Sigmoid colon (tissue), 7 donors: ENCODE results near the gene OLFM3. TPM values are rescaled to one million over a fixed set of nuclear protein-coding genes. Genes with fewer than 3 reads are reported as not detected.

ENCODE experiments used
- DNase-seq: peaks from one replicate; pipeline ENCODE4 v3.0.0-alpha.2; 2019
- H3K27ac ChIP-seq, 4 donors: fragments of 200-600 bp; sonication (generic); one replicate each; pipeline ENCODE4 v1.5.1; 2016 to 2019; ENCODE audit warnings: mild to moderate bottlenecking in 1 of 4
- H3K27me3 ChIP-seq, 3 donors: fragments of 200-600 bp; sonication (generic); one replicate each; pipeline ENCODE4 v1.5.1; 2019; ENCODE audit warnings: mild to moderate bottlenecking in 1 of 3
- H3K36me3 ChIP-seq, 4 donors: fragments of 200-600 bp; sonication (generic); one replicate each; pipeline ENCODE4 v1.5.1; 2016 to 2019
- H3K4me1 ChIP-seq, 4 donors: fragments of 200-600 bp; sonication (generic); one replicate each; pipeline ENCODE4 v1.5.1; 2017 to 2019
- H3K4me3 ChIP-seq, 4 donors: fragments of 200-600 bp; sonication (generic); one replicate each; pipeline ENCODE4 v1.5.1; 2017 to 2019; ENCODE audit warnings: mild to moderate bottlenecking in 2 of 4, moderate library complexity in 1 of 4
- H3K9me3 ChIP-seq, 4 donors: fragments of 200-600 bp in 3 of 4; sonication (generic) in 3 of 4; one replicate each; pipeline versions ENCODE4 v1.5.1 to v1.6.1; 2013 to 2019
- CTCF ChIP-seq, 4 experiments: fragments of 450-650 bp in 3 of 4; fragments of 200-600 bp in 1 of 4; IDR thresholded peaks; one replicate each; pipeline ENCODE4 v1.5.1; 2016 to 2019; ENCODE audit warnings: antibody characterized with exemption in 4 of 4, mild to moderate bottlenecking in 3 of 4, moderate library complexity in 2 of 4
- EP300 ChIP-seq, 4 donors: sonication (generic); formaldehyde crosslinking; IDR thresholded peaks; one replicate each; pipeline ENCODE4 v1.6.1; 2017; ENCODE audit warnings: antibody characterized with exemption in 4 of 4
- POLR2A ChIP-seq, 2 donors: fragments of 450-650 bp; IDR thresholded peaks; one replicate each; pipeline ENCODE4 v1.6.1; 2016; ENCODE audit warnings: antibody characterized with exemption in 2 of 2, mild to moderate bottlenecking in 2 of 2, moderate library complexity in 2 of 2
- POLR2AphosphoS5 ChIP-seq, 4 donors: sonication (generic); formaldehyde crosslinking; IDR thresholded peaks; one replicate each; pipeline ENCODE4 v1.6.1; 2017; ENCODE audit warnings: antibody characterized with exemption in 4 of 4
- WGBS, 2 donors: extraction: QIAGEN DNeasy Blood & Tissue Kit; methylation state at CpG; one replicate each; pipeline ENCODE4 v1.1.7; 2013; 5-methylcytosine and 5-hydroxymethylcytosine counted together
- intact Hi-C: fragments of 100-400 bp; cut with DNase I; formaldehyde crosslinking; loops from one replicate; pipeline ENCODE4 v1.15.1; 2023
- polyA plus RNA-seq, 3 donors: library from polyadenylated mRNA; stranded (reverse); fragments of 200-250 nt; gene quantifications; one replicate each; pipeline ENCODE4 v1.2.3, GENCODE V29; 2013
- total RNA-seq, 4 donors: library from RNA; depleted of rRNA; stranded (reverse); fragments of >200 nt; gene quantifications; one replicate each; pipeline ENCODE4 v1.1.0, GENCODE V29; 2016
- donor health status: healthy with polysubstance abuse.
- donor health status: Bipolar disorder and iron deficiency.
- donor health status: healthy.

The OLFM3 gene
- total and polyA plus RNA-seq, 7 donors = 0.44 to 2.1 (median 1.1) TPM; not detected in 2

GRCh38 chr1:101957771-101958170 lies 39.0 kb downstream of the OLFM3 start:
- no peak for DNase-seq
- Histone ChIP-seq H3K27ac (no peak overlapping the region), H3K36me3 (no peaks in the 10 kb centered on the region), H3K9me3 (no peaks in the 10 kb centered on the region), H3K4me3 (no peak overlapping the region), H3K27me3 (no peaks in the 10 kb centered on the region), H3K4me1 (no peaks in the 10 kb centered on the region)
- TF ChIP-seq POLR2A (IDR thresholded peaks at IDR 0.05) (no peak), CTCF (IDR thresholded peaks at IDR 0.05) (no peak), EP300 (IDR thresholded peaks at IDR 0.05) (no peak), POLR2AphosphoS5 (IDR thresholded peaks at IDR 0.05) (no peak)
- intact Hi-C loops = no loop called here

- DNase-seq = no peak
- TF ChIP-seq POLR2A (IDR thresholded peaks at IDR 0.05) (no peak), CTCF (IDR thresholded peaks at IDR 0.05) (no peak), POLR2AphosphoS5 (IDR thresholded peaks at IDR 0.05) (no peak), EP300 (IDR thresholded peaks at IDR 0.05) (no peak)
Measured at GRCh38 chr1:101953623-101954022, 43.1 kb downstream of the OLFM3 start.

GRCh38 chr1:101945884-101946283 lies 50.8 kb downstream of the OLFM3 start:
- no peak for TF ChIP-seq POLR2A (IDR thresholded peaks at IDR 0.05)
- no peak for TF ChIP-seq POLR2AphosphoS5 (IDR thresholded peaks at IDR 0.05)
- TF ChIP-seq EP300 (IDR thresholded peaks at IDR 0.05) = no peak
- TF ChIP-seq CTCF (IDR thresholded peaks at IDR 0.05) = no peak
- intact Hi-C loops = no loop called here
- Histone ChIP-seq H3K36me3 (no peaks in the 10 kb centered on the region), H3K4me1 (no peaks in the 10 kb centered on the region), H3K4me3 (no peak overlapping the region), H3K27me3 (no peaks in the 10 kb centered on the region), H3K27ac (no peak overlapping the region), H3K9me3 (no peaks in the 10 kb centered on the region)
- 71 to 77% methylated on average over 1 of the region's 1 CpG for WGBS, 2 donors
- no peak for DNase-seq

More at GRCh38 chr1:101953623-101954022, 43.1 kb downstream of the OLFM3 start:
- no peaks in the 10 kb centered on the region for H3K36me3 ChIP-seq
- 70 to 77% methylated on average over 1 of the region's 1 CpG for WGBS, 2 donors
- no peaks in the 10 kb centered on the region for H3K27me3 ChIP-seq
- H3K9me3 ChIP-seq = no peaks in the 10 kb centered on the region
- H3K4me1 ChIP-seq = no peaks in the 10 kb centered on the region
- H3K4me3 ChIP-seq = no peak overlapping the region
- H3K27ac ChIP-seq = no peak overlapping the region
- intact Hi-C loops = no loop called here

GRCh38 chr1:101943237-101943636 lies 53.5 kb downstream of the OLFM3 start:
- TF ChIP-seq POLR2A (IDR thresholded peaks at IDR 0.05) (no peak), POLR2AphosphoS5 (IDR thresholded peaks at IDR 0.05) (no peak), EP300 (IDR thresholded peaks at IDR 0.05) (no peak), CTCF (IDR thresholded peaks at IDR 0.05) (no peak)
- Histone ChIP-seq H3K27me3 (no peaks in the 10 kb centered on the region), H3K9me3 (no peaks in the 10 kb centered on the region), H3K4me1 (no peaks in the 10 kb centered on the region), H3K36me3 (no peaks in the 10 kb centered on the region), H3K27ac (no peak overlapping the region), H3K4me3 (no peak overlapping the region)
- DNase-seq = no peak
- 49 to 61% methylated on average over 3 of the region's 3 CpGs for WGBS, 2 donors
- intact Hi-C loops = no loop called here

- H3K27ac ChIP-seq = no peak overlapping the region
- intact Hi-C loops = no loop called here
- no peaks in the 10 kb centered on the region for H3K9me3 ChIP-seq
- 37 to 71% methylated on average over 3 of the region's 3 CpGs for WGBS, 2 donors
- H3K27me3 ChIP-seq = no peaks in the 10 kb centered on the region
- no peak for DNase-seq
- H3K4me3 ChIP-seq = no peak overlapping the region
- TF ChIP-seq EP300 (IDR thresholded peaks at IDR 0.05) (no peak), POLR2A (IDR thresholded peaks at IDR 0.05) (no peak), CTCF (IDR thresholded peaks at IDR 0.05) (no peak), POLR2AphosphoS5 (IDR thresholded peaks at IDR 0.05) (no peak)
- no peaks in the 10 kb centered on the region for H3K36me3 ChIP-seq
- no peaks in the 10 kb centered on the region for H3K4me1 ChIP-seq
Measured at GRCh38 chr1:101942516-101943193, 54.1 kb downstream of the OLFM3 start.
